AML-193 (cell line): ENCODE data around the gene CD3D.
"Not testable (repeated sequence)": the region's sequence is repeated elsewhere in the genome, so short reads cannot be mapped to it uniquely, and the experiment has no call there.

Experiments used
- DNase-seq, 2 experiments: peaks; one replicate each; lab custom pipeline; 2025; lab: John Stamatoyannopoulos, UW

Gene CD3D

DNA sequence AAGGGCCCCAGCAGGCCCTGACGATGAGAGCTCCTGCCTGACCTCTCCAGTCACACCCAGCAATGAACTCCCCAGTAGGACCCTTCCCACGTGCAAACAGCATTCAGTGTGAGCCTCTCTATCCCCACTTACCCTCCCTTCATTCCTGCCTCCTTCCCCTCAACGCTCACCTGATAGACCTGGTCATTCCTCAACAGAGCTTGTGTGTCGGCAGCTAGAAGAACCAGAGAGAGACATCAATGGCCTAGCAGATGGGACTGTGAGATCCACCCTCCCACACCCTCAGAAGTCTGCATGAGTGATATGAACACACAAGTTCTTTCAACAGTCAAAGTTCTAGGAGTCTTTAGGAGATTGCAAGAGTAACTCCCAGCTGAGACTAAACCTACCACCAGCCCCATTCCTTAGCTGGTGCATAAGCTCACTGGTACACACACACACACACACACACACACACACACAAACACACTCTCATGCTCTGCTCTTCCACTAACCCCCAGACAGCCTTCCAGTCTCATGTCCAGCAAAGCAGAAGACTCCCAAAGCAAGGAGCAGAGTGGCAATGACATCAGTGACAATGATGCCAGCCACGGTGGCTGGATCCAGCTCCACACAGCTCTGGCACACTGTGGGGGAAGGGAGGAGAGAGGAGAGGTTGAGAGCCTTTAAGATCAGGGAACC is 3.1 kb downstream of the CD3D start:
- no peak for DNase-seq

DNA sequence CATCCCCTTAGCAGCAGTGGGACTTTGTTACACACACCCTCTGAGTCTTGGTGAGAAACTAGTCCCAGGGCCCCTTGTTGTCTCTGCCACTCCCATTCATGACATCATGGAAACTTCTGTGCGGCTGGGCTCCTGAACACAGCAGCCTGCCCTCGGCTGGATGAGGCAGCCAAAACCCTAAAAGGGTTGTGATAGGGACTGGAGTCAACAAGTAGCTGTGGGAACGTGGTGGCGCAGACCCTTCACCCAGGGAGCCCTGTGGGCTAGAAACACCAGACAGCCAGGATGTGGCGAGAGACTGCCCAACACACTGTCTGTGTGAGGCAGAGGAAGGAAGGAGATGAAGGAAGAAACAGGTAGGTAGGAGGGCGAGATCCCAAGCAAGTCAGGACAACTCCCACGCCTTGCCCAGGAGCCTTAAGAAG is 3.9 kb downstream of the CD3D start:
- DNase-seq, result no peak

DNA sequence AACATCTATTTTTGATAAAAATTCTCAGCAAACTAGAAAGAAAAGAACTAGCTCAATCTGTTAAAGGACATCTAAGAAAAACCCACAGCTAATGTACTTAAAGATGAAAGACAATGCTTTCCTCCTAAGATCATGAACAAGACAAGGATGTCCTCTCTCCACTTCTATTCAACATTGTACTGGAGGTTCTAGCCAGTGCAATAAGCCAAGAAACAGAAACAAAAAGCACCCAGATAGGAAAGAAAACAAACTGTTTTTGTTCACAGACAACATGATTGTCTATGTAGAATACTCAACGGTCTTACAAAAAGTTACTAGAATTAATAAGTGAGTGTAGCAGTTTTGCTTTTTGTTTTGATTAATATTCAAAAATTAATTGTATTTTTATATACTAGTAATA is 7.8 kb downstream of the CD3D start:
- no peak for DNase-seq

DNA sequence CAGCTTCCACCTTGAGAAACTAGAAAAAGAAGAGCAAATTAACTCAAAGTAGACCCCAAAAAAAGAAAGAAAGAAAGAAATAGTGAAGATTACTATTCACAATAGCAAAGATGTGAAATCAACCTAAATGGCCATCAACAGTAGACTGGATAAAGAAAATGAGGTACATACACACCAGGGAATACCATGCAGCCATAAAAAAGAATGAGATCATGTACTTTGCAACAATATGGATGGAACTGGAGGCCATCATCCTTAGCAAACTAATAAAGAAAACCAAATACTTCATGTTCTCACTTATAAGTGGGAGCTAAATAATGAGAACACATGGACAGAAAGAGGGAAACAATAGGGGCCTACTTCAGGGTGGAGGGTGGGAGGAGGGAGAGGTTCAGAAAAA is 13.8 kb downstream of the CD3D start:
- DNase-seq, result no peak

DNA sequence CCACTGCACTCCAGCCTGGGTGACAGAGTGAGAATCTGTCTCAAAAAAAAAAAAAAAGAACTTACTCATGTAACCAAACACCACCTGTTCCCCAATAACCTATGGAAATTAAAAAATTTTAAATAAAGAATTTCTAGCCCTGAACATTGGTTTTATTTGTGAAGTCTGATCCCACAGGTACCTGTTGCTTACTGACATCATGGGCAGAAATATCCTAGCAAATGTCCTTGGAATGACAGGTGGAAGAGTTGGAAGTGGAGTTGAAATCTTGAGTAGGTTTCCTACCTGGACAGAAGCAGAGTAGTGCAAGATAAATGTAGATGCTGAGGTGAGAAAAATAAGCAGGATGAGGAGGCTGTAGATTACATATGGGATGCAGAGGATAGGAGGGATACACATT is 17.2 kb downstream of the CD3D start:
- no peak for DNase-seq

DNA sequence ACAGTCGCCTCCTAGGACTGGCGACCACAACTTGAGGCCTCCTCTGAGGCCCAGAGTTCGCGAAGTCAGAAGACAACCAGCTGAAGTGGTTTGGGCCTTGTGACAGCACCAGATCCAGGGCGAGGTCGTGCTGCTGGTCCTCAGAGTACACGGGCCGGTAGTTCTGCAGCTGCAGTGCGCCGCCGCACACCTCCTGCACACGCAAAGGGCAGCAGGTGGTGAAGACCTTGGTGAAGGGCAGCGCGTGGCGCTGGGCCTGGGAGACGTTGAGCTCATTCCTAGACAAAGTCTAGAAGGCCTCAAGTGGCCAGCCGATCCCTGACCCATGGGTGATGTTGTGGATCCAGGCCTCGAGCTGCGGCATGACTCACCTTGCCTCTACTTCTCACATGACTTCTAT is 19.8 kb downstream of the CD3D start:
- DNase-seq, result no peak

DNA sequence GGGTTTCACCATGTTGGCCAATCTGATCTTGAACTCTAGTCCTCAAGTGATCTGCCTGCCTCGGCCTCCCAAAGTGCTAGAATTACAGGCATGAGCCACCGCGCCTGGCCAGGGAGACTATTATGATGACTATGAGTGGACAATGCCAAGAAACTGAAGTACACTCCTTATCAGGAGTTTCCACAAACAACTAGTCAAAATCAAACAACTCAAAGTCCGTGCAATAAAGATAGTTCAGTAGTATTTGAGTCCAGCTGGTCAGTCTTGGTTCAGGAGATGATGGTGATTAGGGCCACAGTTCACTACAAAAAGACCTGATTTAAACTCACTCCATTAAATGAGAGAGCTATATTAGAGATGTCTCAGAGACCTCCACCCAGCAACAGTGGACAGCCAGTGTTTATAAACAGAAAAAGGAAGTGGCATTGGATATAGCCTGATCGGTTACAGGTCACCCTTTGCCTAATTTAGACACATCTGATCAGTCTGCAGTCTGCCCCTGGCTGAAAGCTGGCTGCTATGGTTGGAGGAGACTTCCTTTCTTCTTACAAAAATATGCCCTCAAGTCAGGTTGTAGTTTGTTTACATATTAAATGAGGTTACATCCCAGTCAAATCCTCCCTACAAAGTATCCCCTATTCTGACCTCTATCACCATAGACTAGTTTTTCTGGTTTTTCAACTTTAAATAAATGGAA is 21.0 kb downstream of the CD3D start:
- DNase-seq, result no peak

DNA sequence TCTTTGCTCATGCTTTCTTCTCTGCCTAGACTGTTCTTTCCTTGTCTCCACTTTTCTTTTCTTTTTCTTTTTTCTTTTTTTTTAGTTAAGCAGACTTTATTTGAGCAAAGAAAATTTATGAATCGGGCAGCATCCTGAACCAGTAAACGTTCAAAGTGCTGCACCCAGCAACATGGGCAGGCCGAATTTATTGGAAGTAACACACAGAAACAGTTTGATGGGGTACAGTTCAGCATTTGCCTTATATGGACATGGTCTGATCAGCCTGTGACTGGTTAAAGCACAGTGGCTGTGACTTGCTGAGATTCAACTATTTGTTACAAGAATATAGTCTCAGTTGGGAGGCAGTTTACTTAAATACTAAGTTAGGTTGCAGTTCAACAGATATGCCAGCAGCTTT is 22.0 kb downstream of the CD3D start:
- no peak for DNase-seq

DNA sequence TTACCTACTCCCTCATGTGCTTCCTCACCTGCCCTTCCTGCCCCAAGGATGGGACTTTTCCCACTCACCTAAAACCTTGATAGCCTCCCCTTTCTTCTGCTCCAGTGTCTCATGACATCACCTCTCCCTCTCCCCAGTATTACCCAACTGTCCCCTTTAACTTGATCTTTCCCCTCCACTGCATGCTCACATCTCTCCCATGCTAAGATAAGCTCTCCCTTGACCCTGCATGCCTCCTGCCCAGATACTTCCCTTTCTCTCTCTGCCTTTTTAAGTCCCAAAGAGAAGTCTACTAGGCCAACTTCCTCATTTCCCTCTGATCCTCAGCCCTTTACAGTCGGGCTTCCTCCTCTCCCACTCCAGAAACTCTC is 23.2 kb downstream of the CD3D start:
- peak; percentile 83 to 85 for DNase-seq

DNA sequence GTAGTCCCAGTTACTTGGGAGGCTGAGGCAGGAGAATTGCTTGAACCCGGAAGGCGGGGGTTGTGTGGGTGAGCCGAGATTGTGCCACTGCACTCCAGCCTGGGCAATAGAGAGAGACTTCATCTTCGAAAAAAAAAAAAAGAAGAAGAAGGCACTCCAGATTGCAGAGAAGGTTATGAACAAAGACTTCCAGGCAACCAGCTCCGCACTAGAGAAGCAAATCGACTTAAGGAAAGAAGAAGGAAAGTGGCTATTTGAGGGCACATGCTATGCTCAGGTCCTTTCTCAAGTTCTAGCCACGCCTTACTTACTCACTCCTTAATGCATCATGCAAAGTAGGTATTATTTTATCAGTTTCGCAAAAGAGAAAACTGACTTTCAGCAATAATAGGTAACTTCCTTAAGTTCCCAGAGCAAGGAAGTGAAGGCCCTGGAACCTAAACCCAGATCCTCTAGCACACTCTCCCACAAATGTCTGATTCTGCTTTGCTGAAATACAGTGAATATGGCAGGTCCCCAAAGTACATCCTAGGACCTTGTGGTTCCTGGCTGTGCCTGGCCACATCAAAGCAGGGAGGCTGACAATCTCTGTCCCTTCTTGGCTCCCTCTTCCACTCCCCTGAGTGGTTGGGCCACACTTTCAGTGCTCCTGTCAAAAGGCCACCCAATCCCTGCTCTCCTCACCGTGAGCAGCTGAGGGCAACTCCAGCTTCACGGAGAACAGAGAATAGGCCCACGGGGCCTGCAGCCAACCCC is 23.7 kb downstream of the CD3D start:
- no peak for DNase-seq

DNA sequence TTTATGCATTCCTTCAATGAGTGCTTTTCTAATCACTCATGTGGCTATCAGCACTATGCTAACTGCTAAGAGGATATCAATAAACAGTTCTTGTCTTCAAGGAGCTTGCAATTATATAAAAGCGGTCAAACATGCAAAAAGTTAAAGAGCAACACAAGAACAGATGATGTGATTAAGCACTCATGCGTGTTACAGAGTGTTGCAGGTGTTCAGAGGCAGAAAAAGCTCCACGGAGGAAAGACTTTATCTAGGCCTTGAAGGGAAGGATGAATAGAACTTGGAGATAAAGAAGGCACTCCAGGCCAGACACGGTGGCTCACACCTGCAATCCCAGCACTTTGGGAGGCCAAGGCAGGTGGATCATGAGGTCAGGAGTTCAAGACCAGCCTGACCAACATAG is 24.4 kb downstream of the CD3D start:
- DNase-seq, result no peak

DNA sequence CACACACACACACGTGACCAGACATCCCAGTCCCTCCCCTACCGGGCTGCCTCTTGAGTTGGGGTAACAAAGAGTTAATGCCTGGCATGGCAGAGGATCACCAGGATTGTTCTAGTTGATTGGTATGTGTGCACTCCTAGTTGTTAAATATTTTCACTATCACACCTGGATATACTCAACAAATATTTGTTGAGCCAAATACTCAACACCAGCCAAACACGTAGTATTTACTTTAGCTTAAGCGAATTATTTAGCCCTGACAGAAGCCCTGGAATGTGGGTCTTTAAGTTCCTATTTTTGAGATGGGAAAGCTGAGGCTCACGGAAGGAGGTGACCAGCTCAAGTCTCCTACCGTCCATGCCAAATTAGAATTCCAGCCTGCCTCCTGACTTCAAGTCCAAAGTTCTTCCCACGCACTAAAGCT is 27.5 kb downstream of the CD3D start:
- DNase-seq, result no peak

DNA sequence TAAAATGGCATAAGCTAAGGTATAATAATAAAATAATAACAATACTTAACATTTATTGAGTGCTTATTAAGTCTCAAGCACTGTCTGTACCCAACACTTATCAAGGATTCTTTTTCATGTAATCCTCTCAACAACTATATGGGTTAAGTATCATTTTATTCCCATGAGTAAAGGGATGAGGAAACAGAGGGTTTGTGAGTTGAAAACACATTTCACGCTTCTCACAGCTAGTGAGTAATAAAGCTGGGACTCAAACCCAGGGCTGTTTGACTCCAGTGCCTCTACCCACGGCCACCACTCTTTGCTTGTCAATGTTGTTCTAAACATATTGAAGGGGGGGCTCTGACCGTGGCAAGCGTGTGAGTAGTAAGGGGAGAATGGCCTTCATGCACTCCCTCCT is 29.3 kb downstream of the CD3D start:
- no peak for DNase-seq

DNA sequence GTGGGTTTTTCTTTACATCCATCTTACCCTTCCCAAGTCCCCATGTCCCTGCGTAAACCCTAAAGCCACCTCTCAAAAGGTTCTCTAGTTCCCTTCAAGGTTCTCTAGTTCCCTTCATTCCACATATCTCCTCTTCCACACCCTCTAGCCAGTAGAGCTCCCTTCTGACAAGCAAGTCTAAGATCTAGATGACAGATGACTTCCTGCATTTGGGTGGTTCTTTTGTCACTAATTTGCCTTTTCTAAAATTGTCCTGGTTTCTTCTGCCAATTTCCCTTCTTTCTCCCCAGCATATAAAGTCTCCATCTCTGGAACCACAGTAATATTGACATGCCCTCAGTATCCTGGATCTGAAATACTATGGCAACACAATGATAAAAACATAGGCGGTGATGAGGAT is 30.2 kb downstream of the CD3D start:
- no peak for DNase-seq

DNA sequence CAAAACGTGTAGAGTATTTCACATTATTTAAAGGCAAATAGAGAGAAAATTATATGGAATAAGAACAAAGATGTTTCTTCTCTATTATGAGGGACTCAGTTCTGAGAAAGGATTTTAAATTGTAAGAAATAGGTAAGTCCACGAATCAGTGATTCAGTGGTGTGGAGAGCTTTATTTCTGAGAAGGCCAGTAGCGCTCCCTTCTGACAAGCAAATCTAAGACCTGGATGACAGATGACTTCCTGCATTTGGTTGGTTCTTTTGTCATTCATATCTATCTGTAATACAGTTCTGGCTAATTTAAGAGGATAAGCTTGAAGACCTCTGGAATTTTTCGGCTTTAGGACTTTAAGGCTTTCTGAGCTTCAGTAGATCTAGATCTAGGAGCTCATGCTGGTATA is 31.0 kb downstream of the CD3D start:
- DNase-seq, result no peak

DNA sequence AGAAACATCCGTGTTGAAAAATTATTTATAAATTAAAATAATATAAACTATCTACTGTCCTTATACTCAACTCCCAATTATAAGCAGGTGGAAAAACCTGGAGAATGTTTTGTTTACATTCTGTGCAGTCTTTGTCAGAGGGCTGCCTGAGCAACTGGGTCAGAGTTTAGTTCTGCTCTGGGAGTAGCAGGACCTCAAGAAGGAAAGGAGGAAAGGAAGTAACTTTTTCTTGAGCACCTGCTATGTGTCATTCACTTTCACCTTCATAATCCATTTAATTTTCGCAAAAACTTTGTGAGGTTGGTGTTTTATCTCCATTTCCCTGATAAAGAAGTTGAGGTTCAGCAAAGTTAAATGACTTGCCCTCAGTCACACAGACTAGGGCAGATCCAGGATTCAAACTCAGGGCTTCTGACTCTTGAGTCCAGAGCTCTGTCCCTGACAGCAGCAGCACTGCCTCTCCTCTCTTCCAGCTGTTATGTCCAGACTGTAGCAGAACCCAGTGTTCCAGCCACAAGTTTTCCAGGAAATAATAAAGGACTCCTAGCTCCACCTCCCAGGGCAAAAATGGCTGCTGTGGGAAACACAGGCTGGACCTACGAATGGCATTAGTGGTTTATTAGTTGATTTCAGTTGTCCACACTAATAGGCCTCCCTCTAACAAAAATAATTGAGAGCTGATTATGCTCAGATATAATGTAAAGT is 31.6 kb downstream of the CD3D start:
- no peak for DNase-seq

DNA sequence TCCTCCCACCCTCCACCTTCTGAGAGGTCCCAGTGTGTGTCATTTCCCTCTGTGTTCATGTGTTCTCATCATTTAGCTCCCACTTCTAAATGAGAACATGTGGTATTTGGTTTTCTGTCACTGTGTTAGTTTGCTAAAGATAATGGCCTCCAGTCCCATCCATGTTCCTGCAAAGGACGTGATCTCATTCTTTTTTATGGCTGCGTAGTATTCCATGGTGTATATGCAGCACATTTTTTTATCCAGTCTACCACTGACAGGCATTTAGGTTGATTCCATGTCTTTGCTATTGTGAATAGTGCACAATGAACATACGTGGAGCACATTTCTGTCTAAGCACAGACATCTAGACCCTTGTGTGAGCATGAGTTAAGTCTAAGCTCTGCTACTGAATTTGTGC is 32.2 kb downstream of the CD3D start:
- DNase-seq, result no peak

DNA sequence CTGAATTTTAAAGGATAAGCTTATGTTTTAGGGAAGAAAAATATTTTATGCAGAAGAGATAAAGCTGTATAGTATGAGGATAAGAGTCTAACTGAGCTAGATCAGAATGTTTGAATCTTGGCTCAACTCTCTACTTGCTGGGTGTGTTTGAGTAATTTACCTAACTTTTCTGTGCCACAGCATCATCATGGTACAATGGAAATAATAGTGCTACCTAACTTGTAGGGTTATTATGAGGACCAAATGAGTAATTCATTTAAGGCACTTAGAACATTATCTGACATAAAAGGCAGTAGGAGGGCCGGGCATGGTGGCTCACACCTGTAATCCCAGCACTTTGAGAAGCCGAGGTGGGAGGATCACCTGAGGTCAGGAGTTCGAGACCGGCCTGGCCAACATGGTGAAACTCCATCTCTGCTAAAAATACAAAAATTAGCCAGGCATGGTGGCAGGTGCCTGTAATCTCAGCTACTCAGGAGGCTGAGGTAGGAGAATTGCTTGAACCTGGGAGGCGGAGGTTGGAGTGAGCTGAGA is 33.4 kb downstream of the CD3D start:
- DNase-seq, result not testable (repeated sequence)

DNA sequence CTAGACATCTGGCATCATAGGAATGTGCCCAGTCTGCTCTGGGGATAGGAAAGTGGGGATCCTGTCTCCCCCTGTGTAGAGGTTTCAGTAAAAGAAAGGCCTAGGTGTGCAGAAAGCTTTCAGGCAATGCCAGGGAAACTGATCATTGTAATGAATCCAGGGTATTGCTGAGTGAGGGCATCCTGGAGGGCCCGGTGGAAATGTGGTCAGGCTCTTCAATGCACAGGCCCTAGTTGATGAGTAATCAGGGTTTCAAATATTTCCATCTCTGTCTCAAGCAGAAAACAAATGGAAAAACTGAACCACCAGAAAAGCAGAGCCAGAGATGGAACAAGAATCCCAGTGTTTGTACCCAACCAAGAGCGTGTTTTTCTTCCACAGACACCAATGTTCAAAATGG is 35.9 kb downstream of the CD3D start:
- no peak for DNase-seq

DNA sequence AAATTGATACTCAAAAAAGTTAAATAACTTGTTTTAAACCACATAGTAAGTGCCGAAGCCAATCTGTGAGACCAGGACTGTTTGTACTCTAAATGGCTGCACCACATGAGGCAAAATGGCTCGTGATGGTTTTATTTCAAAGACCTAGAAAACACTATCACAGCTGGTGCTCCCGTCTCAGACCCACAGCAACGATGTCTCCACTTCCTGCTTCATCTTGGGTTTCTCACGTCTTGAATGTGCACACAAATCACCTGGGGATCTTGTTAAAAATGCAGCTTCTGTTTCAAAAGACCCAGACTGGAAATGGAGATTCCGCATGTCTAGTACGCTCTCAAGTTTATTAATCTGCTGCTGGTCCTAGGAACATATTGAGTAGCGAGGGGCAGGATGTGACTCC is 36.8 kb downstream of the CD3D start:
- no peak for DNase-seq

DNA sequence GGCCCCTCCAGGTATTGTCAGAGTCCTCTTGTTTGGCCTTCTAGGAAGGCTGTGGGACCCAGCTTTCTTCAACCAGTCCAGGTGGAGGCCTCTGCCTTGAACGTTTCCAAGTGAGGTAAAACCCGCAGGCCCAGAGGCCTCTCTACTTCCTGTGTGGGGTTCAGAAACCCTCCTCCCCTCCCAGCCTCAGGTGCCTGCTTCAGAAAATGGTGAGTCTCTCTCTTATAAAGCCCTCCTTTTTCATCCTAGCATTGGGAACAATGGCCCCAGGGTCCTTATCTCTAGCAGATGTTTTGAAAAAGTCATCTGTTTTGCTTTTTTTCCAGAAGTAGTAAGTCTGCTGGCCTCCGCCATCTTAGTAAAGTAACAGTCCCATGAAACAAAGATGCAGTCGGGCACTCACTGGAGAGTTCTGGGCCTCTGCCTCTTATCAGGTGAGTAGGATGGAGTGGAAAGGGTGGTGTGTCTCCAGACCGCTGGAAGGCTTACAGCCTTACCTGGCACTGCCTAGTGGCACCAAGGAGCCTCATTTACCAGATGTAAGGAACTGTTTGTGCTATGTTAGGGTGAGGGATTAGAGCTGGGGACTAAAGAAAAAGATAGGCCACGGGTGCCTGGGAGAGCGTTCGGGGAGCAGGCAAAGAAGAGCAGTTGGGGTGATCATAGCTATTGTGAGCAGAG is 37.8 kb downstream of the CD3D start, which contains the start of gene CD3E:
Gene CD3E, plus strand, starts transcription at position 163 of the 681 bp plus-strand sequence. Its CDS starts 223 bp downstream, at position 386.
- no peak for DNase-seq

DNA sequence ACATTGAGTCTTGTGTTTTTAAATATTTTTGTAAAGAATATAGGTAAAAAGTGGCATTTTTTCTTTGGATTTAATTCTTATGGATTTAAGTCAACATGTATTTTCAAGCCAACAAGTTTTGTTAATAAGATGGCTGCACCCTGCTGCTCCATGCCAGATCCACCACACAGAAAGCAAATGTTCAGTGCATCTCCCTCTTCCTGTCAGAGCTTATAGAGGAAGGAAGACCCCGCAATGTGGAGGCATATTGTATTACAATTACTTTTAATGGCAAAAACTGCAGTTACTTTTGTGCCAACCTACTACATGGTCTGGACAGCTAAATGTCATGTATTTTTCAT is 38.3 kb downstream of the CD3D start:
- no peak for DNase-seq
